Type B pancreatic cell (in vitro differentiated cells): ENCODE data around the gene CDH11. TPM values are rescaled to one million over a fixed set of nuclear protein-coding genes. Genes with fewer than 3 reads are reported as not detected.

Source experiments
- DNase-seq: peaks from one replicate; pipeline ENCODE4 v3.0.0; 2021; ENCODE audit warnings: mixed read lengths; ENCODE audit not compliant: unreplicated experiment; ENCODE audit errors: extremely low spot score
- H3K27ac Mint-ChIP-seq: 2 replicates; pipeline ENCODE4 v1.8.0; 2021; ENCODE audit warnings: mild to moderate bottlenecking, mixed read lengths
- H3K27me3 Mint-ChIP-seq: 2 replicates; pipeline ENCODE4 v1.8.0; 2021; ENCODE audit warnings: mixed read lengths
- H3K36me3 Mint-ChIP-seq: 2 replicates; pipeline ENCODE4 v1.8.0; 2021; ENCODE audit warnings: mixed read lengths
- H3K4me1 Mint-ChIP-seq: one replicate; pipeline ENCODE4 v1.8.0; 2021; ENCODE audit warnings: mixed read lengths; ENCODE audit not compliant: unreplicated experiment
- H3K4me3 Mint-ChIP-seq: 2 replicates; pipeline ENCODE4 v1.8.0; 2021; ENCODE audit warnings: mild to moderate bottlenecking, mixed read lengths
- H3K9me3 Mint-ChIP-seq: 2 replicates; pipeline ENCODE4 v1.8.0; 2021; ENCODE audit warnings: mixed read lengths
- total RNA-seq: library from RNA; stranded (reverse); gene quantifications from 2 replicates; pipeline ENCODE4 v1.2.1, GENCODE V29; 2021; ENCODE audit warnings: low replicate concordance
- TF ChIP-seq, protein P1 (sequence below): fragments of 200-600 bp; sonication (generic); conservative IDR thresholded peaks from 2 replicates; pipeline ENCODE4 v1.5.0; 2021; ENCODE audit warnings: antibody characterized with exemption, mild to moderate bottlenecking

The CDH11 gene
- total RNA-seq, 1 donor from 2014 or later = 287 TPM

DNA sequence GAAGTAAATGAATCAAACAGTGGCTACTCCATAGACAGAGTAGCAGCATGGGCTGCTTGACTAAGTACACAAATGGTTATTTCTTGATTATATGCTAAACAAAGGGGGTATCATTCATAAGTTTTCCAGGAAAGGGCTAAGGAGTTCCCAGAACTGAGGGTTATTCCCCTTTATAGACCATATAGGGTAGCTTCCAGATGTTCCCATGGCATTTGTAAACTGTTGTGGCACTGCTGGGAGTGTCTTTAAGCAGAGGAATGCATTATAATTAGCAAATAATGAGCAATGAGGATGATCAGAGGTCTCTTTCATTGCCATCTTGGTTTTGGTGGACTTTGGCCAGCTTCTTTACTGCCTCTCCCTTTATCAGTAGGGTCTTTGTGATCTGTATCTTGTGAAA is 105.1 kb downstream of the CDH11 start:
- Mint-ChIP-seq H3K27me3 (no peaks in the 10 kb centered on the region), H3K4me3 (no peak overlapping the region), H3K36me3 (peaks cover 22% of the 10 kb centered on the region), H3K9me3 (no peaks in the 10 kb centered on the region), H3K27ac (no peak overlapping the region), H3K4me1 (peaks cover 13% of the 10 kb centered on the region)
- TF ChIP-seq, protein P1, sequence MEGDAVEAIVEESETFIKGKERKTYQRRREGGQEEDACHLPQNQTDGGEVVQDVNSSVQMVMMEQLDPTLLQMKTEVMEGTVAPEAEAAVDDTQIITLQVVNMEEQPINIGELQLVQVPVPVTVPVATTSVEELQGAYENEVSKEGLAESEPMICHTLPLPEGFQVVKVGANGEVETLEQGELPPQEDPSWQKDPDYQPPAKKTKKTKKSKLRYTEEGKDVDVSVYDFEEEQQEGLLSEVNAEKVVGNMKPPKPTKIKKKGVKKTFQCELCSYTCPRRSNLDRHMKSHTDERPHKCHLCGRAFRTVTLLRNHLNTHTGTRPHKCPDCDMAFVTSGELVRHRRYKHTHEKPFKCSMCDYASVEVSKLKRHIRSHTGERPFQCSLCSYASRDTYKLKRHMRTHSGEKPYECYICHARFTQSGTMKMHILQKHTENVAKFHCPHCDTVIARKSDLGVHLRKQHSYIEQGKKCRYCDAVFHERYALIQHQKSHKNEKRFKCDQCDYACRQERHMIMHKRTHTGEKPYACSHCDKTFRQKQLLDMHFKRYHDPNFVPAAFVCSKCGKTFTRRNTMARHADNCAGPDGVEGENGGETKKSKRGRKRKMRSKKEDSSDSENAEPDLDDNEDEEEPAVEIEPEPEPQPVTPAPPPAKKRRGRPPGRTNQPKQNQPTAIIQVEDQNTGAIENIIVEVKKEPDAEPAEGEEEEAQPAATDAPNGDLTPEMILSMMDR = no peak
- no peak for DNase-seq

GRCh38 chr16:65015599-65015998 is 106.3 kb downstream of the CDH11 start:
- Mint-ChIP-seq H3K9me3 (no peaks in the 10 kb centered on the region), H3K27me3 (no peaks in the 10 kb centered on the region), H3K4me3 (no peak overlapping the region), H3K4me1 (peaks cover 13% of the 10 kb centered on the region), H3K36me3 (peaks cover 22% of the 10 kb centered on the region), H3K27ac (no peak overlapping the region)
- TF ChIP-seq, protein P1 = no peak
- DNase-seq = no peak

DNA sequence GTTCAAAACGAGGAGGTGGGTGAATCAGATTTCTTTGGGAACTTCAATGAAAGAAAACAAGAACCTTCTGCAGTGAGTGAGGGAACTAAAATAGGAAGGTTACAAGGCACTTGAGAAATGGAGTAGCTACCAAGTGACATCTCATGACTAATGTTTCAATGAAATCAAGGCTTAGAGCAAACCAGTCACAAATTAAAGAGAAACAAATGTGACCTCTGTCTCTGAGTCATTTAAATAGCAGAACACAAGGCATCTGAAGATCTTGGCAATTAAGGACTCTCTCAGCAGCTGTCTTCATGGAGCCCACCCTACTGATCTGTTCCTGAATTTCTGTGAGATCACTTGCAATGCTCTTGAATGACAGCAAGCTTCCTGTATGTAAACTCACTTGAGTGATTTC is 109.5 kb downstream of the CDH11 start:
- Mint-ChIP-seq H3K4me3 (no peak overlapping the region), H3K9me3 (no peaks in the 10 kb centered on the region), H3K4me1 (peaks cover 22% of the 10 kb centered on the region), H3K27ac (no peak overlapping the region), H3K36me3 (peaks cover 19% of the 10 kb centered on the region), H3K27me3 (no peaks in the 10 kb centered on the region)
- TF ChIP-seq, protein P1 = no peak
- no peak for DNase-seq

DNA sequence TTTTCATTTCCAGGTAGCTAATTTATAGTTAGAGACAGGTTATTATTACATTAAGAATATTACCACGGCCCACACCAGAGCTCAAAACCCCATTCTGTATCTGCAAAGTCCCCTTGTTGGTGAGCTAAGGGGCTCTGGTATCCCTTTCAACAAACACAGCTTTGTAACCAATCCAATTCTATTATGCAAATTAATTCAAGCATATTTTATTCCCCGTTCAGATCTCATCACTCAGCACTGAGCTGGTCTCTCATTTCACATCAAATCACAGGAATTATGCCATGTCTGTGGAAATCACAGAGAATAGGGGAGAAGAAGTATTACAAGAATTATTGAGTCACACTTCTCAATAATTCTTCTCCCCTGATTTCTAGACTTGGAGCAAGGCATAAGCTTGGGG is 111.7 kb downstream of the CDH11 start:
- peaks cover 22% of the 10 kb centered on the region for H3K4me1 Mint-ChIP-seq
- H3K36me3 Mint-ChIP-seq = peaks cover 35% of the 10 kb centered on the region
- H3K9me3 Mint-ChIP-seq = peaks cover 6% of the 10 kb centered on the region

GRCh38 chr16:65005696-65006095 is 116.2 kb downstream of the CDH11 start:
- no peak for DNase-seq
- TF ChIP-seq, protein P1 = no peak
- Mint-ChIP-seq H3K4me1 (peaks cover 15% of the 10 kb centered on the region), H3K27ac (no peak overlapping the region), H3K4me3 (no peak overlapping the region), H3K27me3 (peaks cover 3% of the 10 kb centered on the region), H3K36me3 (peaks cover 42% of the 10 kb centered on the region), H3K9me3 (peaks cover 6% of the 10 kb centered on the region)

More for the DNA sequence above, 111.7 kb downstream of the CDH11 start:
- H3K27ac Mint-ChIP-seq = no peak overlapping the region
- no peak overlapping the region for H3K4me3 Mint-ChIP-seq
- H3K27me3 Mint-ChIP-seq = peaks cover 3% of the 10 kb centered on the region
- no peak for DNase-seq
- TF ChIP-seq, protein P1 = no peak

DNA sequence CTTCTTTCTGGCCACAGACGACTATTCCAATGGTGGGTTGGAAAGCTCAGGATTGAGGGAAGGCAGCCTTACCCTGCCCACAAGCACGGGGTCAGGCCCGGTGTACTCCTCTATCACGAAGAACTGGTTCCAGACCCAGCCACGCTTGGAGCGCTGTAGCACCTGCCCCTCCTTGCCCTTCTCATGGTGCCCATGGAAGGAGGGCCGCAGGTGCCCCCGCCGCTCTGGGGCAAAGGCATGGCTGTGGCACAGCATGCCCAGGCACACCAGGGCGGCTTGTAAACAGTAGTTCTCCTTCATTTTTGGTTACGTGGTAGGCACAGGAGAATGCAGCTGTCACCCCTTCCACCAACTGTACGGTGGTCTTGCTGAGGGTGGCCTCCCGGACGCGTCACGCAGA is 117.3 kb downstream of the CDH11 start:
- no peak for DNase-seq
- H3K4me3 Mint-ChIP-seq = no peak overlapping the region
- TF ChIP-seq, protein P1 = no peak
- H3K27ac Mint-ChIP-seq = no peak overlapping the region
- peaks cover 47% of the 10 kb centered on the region for H3K36me3 Mint-ChIP-seq
- H3K9me3 Mint-ChIP-seq = peaks cover 6% of the 10 kb centered on the region
- peaks cover 3% of the 10 kb centered on the region for H3K27me3 Mint-ChIP-seq
- H3K4me1 Mint-ChIP-seq = peaks cover 6% of the 10 kb centered on the region
